CD4-positive, alpha-beta T cell (primary cell): ENCODE results near the gene ZNF365. TPM values are rescaled to one million over a fixed set of nuclear protein-coding genes. Genes with fewer than 3 reads are reported as not detected.
"Not testable (repeated sequence)": the region's sequence is repeated elsewhere in the genome, so short reads cannot be mapped to it uniquely, and the experiment has no call there.

Experiments
- ATAC-seq: fragments of 200-7000 bp; cut with Tn5 transposase; one replicate; pipeline ENCODE4 v1.10.0; 2022; ENCODE audit warnings: mild to moderate bottlenecking; ENCODE audit not compliant: poor library complexity
- CTCF ChIA-PET: fragments of 350-600 bp; sonication (Branson Sonifier 250); formaldehyde crosslinking; loops from one replicate; lab custom pipeline; 2021; ENCODE audit warnings: antibody characterized with exemption, inconsistent platforms; lab: Charles Lee
- POLR2A ChIA-PET: fragments of 350-600 bp; sonication (Branson Sonifier 250); formaldehyde crosslinking; loops from one replicate; lab custom pipeline; 2021; ENCODE audit warnings: antibody characterized with exemption, inconsistent platforms; lab: Charles Lee
- DNase-seq, 14 experiments: peaks; one replicate each; pipeline ENCODE4 v3.0.0-alpha.2; 2013 to 2020; ENCODE audit warnings: mixed read lengths in 2 of 14
- H3K27ac ChIP-seq, 2 donors: one replicate each; pipeline versions ENCODE4 v1.5.1 to v1.7.0; 2013; ENCODE audit warnings: low read length in 2 of 2, low read depth in 1 of 2, mild to moderate bottlenecking in 1 of 2
- H3K27me3 ChIP-seq, 2 experiments: 1 replicate in 1 of 2; 2 replicates in 1 of 2; pipeline versions ENCODE4 v1.6.1 to v1.7.0; 2013; ENCODE audit warnings: low read length in 2 of 2, control low read depth in 1 of 2, mild to moderate bottlenecking in 1 of 2, moderate library complexity in 1 of 2; ENCODE audit not compliant: insufficient read depth in 2 of 2, control insufficient read depth in 1 of 2
- H3K36me3 ChIP-seq: one replicate; pipeline ENCODE4 v1.6.1; 2013; ENCODE audit warnings: low read length, control low read depth; ENCODE audit not compliant: insufficient read depth
- H3K4me1 ChIP-seq: one replicate; pipeline ENCODE4 v1.6.1; 2013; ENCODE audit warnings: low read length, control low read depth; ENCODE audit not compliant: insufficient read depth
- H3K4me3 ChIP-seq: one replicate; pipeline ENCODE4 v1.5.1; 2013; ENCODE audit warnings: mild to moderate bottlenecking, low read length, moderate library complexity
- H3K9me3 ChIP-seq, 2 experiments: 1 replicate in 1 of 2; 2 replicates in 1 of 2; pipeline versions ENCODE4 v1.6.1 to v1.7.0; 2013; ENCODE audit warnings: low read length in 2 of 2, mild to moderate bottlenecking in 2 of 2, control low read depth in 1 of 2, moderate library complexity in 1 of 2; ENCODE audit not compliant: control insufficient read depth in 1 of 2, insufficient read depth in 1 of 2
- H3K27ac Mint-ChIP-seq: one replicate; pipeline ENCODE4 v1.8.0; 2020; ENCODE audit warnings: mixed read lengths
- H3K27me3 Mint-ChIP-seq: one replicate; pipeline ENCODE4 v1.8.0; 2021; ENCODE audit warnings: mixed read lengths
- H3K36me3 Mint-ChIP-seq: one replicate; pipeline ENCODE4 v1.8.0; 2021; ENCODE audit warnings: low read depth, mixed read lengths
- H3K4me1 Mint-ChIP-seq: one replicate; pipeline ENCODE4 v1.8.0; 2021; ENCODE audit warnings: low read depth, mixed read lengths
- H3K4me3 Mint-ChIP-seq: one replicate; pipeline ENCODE4 v1.8.0; 2020; ENCODE audit warnings: mild to moderate bottlenecking, mixed read lengths
- H3K9me3 Mint-ChIP-seq: one replicate; pipeline ENCODE4 v1.8.0; 2020; ENCODE audit warnings: mixed read lengths
- intact Hi-C, 2 experiments: fragments of 100-400 bp; cut with DNase I in 1 of 2; cut with micrococcal nuclease in 1 of 2; formaldehyde crosslinking; loops; one replicate each; pipeline versions ENCODE4 v1.15.1 to v1.9.0; 2023 to 2025; cut with DNase I, micrococcal nuclease
- total RNA-seq, 174 experiments: library from RNA in 2 of 174; stranded (reverse) in 2 of 174; gene quantifications; one replicate each; pipeline ENCODE4 v1.2.3 and lab custom pipeline; 2021 to 2026
- TF ChIP-seq, protein P1 (sequence below): fragments of 200-600 bp; IDR thresholded peaks from one replicate; pipeline ENCODE4 v1.8.0; 2022; ENCODE audit warnings: antibody characterized with exemption, mild to moderate bottlenecking

The ZNF365 gene
- total RNA-seq, 2 experiments from 2014 or later: 1.8 to 2.0 TPM

DNA sequence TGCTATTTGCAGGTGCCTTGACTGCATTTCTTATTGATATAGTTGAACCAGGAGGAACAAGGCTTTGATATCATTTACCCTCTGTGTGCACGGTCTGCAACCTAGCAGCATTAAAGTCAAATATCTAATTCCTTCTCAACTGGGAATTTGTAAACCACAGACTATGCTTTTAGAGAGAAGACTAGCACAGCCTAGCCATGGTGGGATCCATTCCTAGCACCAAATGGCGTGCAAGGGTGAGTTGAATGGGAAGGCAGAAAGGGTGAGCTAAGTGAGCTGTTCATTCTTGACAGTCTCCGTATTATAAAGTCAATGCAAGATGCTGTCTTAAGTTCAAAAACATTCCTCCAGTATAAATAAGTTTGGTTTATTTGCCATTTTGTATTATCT is 2.9 kb downstream of the ZNF365 start:
- no peak overlapping the region for H3K4me3 Mint-ChIP-seq
- Histone ChIP-seq H3K4me3 (no peak overlapping the region), H3K4me1 (peaks cover 19% of the 10 kb centered on the region), H3K27ac (no peak overlapping the region), H3K27me3 (peaks cover 3 to 10% of the 10 kb centered on the region in 2 experiments), H3K36me3 (no peaks in the 10 kb centered on the region), H3K9me3 (no peaks in the 10 kb centered on the region)
- TF ChIP-seq, protein P1, sequence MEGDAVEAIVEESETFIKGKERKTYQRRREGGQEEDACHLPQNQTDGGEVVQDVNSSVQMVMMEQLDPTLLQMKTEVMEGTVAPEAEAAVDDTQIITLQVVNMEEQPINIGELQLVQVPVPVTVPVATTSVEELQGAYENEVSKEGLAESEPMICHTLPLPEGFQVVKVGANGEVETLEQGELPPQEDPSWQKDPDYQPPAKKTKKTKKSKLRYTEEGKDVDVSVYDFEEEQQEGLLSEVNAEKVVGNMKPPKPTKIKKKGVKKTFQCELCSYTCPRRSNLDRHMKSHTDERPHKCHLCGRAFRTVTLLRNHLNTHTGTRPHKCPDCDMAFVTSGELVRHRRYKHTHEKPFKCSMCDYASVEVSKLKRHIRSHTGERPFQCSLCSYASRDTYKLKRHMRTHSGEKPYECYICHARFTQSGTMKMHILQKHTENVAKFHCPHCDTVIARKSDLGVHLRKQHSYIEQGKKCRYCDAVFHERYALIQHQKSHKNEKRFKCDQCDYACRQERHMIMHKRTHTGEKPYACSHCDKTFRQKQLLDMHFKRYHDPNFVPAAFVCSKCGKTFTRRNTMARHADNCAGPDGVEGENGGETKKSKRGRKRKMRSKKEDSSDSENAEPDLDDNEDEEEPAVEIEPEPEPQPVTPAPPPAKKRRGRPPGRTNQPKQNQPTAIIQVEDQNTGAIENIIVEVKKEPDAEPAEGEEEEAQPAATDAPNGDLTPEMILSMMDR: no peak
- H3K4me1 Mint-ChIP-seq: peaks cover 21% of the 10 kb centered on the region
- H3K27me3 Mint-ChIP-seq: peaks cover 34% of the 10 kb centered on the region
- H3K27ac Mint-ChIP-seq: no peak overlapping the region
- intact Hi-C loops: loop anchor here in 1 of 2 experiments (10.0 kb wide), 1 partner anchor 482 kb away; no protein-coding TSS in a partner anchor
- no peaks in the 10 kb centered on the region for H3K36me3 Mint-ChIP-seq
- no peaks in the 10 kb centered on the region for H3K9me3 Mint-ChIP-seq
- ATAC-seq (no peak), DNase-seq (no peak)
- ChIA-PET POLR2A (no interaction called here), CTCF (no interaction called here)

DNA sequence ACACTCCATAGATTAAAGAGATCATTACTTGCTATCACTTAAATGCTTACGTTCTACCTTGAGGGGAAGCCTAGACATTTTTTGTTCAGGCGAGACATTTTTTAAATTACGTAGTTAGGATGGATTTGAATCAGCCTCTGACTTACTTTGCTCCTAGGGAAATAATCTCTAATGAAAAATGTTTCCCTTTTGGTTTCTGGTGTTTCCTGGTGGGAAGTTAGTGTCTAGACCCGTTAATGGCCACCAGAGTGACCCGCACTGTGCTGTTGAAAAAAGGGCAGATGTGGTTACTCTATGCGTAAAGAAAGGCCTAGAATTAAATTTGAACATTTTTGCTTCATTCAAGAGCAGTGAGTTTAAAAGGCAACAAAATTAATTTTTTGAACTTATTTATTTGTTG is 3.8 kb downstream of the ZNF365 start:
- H3K9me3 Mint-ChIP-seq: no peaks in the 10 kb centered on the region
- peaks cover 3 to 10% of the 10 kb centered on the region in 2 experiments for H3K27me3 ChIP-seq
- no peak overlapping the region for H3K4me3 ChIP-seq
- H3K4me1 ChIP-seq: peaks cover 19% of the 10 kb centered on the region
- TF ChIP-seq, protein P1: no peak
- peaks cover 25% of the 10 kb centered on the region for H3K27me3 Mint-ChIP-seq
- H3K36me3 ChIP-seq: no peaks in the 10 kb centered on the region
- ChIA-PET CTCF (no interaction called here), POLR2A (no interaction called here)
- intact Hi-C loops: loop anchor here in 1 of 2 experiments (10.0 kb wide), 1 partner anchor 483 kb away; no protein-coding TSS in a partner anchor
- no peaks in the 10 kb centered on the region for H3K36me3 Mint-ChIP-seq
- DNase-seq (no peak), ATAC-seq (no peak)
- no peaks in the 10 kb centered on the region for H3K9me3 ChIP-seq
- peaks cover 24% of the 10 kb centered on the region for H3K4me1 Mint-ChIP-seq
- H3K27ac Mint-ChIP-seq: no peak overlapping the region
- no peak overlapping the region for H3K27ac ChIP-seq
- no peak overlapping the region for H3K4me3 Mint-ChIP-seq

DNA sequence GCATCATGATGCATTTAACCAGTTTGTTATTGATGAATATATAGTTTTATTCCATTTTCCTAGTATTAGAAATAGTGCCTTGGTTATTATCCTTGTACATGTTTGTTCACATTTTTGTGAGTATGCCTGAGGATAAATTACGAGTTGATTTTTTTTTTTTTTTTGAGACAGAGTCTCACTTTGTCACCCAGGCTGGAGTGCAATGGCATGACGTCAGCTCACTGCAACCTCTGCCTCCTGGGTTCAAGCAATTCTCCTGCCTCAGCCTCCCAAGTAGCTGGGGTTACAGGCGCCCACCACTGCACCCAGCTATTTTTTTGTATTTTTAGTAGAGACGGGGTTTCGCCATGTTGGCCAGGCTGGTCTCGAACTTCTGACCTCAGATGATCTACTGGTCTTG is 4.7 kb downstream of the ZNF365 start:
- intact Hi-C loops: loop anchor here in 1 of 2 experiments (10.0 kb wide), 1 partner anchor 484 kb away; no protein-coding TSS in a partner anchor
- H3K4me3 ChIP-seq, CTCF ChIA-PET, H3K27ac Mint-ChIP-seq, H3K4me3 Mint-ChIP-seq, H3K36me3 ChIP-seq, DNase-seq, H3K9me3 Mint-ChIP-seq, POLR2A ChIA-PET, H3K9me3 ChIP-seq, ATAC-seq, H3K27me3 ChIP-seq, H3K27ac ChIP-seq, H3K36me3 Mint-ChIP-seq: not testable (repeated sequence)
- H3K4me1 Mint-ChIP-seq: peaks cover 26% of the 10 kb centered on the region
- H3K4me1 ChIP-seq: peaks cover 20% of the 10 kb centered on the region
- peaks cover 18% of the 10 kb centered on the region for H3K27me3 Mint-ChIP-seq

DNA sequence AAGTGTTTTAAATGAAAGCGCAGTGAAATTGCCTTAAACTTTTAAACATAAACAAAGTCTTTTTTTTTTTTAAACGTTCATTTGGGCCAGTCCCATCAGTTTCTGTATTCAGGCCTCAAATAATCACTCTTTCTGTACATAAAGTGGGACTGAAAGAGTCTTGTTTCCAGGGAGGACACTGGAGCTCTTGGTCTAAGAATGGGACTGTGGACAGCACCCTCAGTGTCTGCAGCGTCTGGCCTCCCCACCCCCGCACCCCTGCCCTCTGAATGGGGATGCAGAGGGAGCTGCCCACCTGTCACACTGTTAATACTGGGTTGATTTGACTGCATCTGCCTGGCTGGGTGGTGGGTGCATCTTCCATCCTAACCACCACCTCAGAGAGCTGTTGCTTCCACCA is 5.2 kb downstream of the ZNF365 start:
- intact Hi-C loops: loop anchor here in 1 of 2 experiments (10.0 kb wide), 1 partner anchor 485 kb away; no protein-coding TSS in a partner anchor
- Mint-ChIP-seq H3K4me1 (peaks cover 31% of the 10 kb centered on the region), H3K27ac (no peak overlapping the region), H3K27me3 (peaks cover 17% of the 10 kb centered on the region), H3K9me3 (no peaks in the 10 kb centered on the region), H3K36me3 (no peaks in the 10 kb centered on the region), H3K4me3 (no peak overlapping the region)
- Histone ChIP-seq H3K4me1 (peaks cover 19% of the 10 kb centered on the region), H3K36me3 (no peaks in the 10 kb centered on the region), H3K27me3 (peaks cover 3 to 4% of the 10 kb centered on the region in 2 experiments), H3K27ac (no peak overlapping the region), H3K9me3 (no peaks in the 10 kb centered on the region), H3K4me3 (no peak overlapping the region)
- ATAC-seq: no peak
- ChIA-PET CTCF (no interaction called here), POLR2A (no interaction called here)
- TF ChIP-seq, protein P1: no peak
- no peak for DNase-seq
